NCI-H1092 treated with DMSO at 0.1 percent for 48 hours (cell line): ENCODE results near the gene CPHXL2.

Source experiments
- DNase-seq: peaks from one replicate; lab custom pipeline; 2025; lab: John Stamatoyannopoulos, UW

The CPHXL2 gene

DNA sequence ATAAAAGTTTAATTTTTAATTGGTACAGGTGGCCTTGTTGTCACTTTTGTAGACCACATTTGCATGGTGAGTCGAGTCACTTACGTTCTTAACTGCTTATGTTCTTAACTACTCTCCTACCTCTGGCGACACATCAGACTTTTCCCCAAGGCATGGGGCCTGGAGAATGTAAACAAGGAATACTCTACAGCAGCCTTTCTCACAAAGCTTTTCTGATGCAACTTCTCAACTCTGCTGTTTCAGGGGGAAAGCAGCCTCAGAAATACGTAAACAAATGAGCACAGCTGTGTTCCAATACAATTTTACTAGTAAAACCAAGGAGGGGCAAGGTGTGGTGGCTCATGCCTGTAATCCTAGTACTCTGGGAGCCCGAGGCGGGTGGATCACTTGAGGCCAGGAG, 36.2 kb downstream of the CPHXL2 start:
- no peak for DNase-seq

DNA sequence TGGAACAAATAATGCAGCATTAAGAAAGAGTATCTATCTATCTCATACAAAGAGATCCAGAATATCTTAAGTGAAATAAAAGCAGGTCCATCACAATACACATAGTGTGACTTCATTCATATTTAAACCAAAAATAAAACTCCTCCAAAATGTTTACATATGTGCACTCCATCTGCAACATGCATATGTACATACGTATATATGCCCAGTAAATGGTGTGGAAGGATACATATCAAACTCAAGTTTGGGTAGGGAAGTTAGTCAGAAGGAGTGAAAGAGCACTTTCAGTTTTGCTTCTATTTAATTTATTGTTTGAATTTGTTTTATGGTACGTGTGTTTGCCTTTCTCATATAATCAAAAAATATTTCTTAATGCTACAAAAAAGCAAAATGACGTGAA, 41.8 kb downstream of the CPHXL2 start:
- DNase-seq = no peak

DNA sequence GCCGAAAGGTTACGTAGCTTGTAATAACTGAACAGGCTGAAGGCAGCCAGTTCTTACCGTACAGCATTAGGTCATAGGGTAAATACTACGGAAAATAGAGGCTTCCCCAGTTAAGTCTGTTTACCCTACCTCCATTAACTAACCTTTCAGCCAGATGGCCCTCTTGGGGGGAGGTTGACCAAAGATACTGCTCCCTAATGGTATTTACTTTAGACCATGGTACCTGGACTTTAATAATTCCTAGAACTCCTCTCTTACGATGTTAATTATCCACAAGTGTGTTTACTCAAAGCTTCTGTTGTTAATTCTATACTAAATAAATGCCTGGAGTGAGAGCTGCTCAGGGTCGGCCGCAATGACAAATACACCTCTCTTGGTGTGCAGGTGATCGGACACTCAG, 44.0 kb downstream of the CPHXL2 start:
- DNase-seq = peak; percentile 50

DNA sequence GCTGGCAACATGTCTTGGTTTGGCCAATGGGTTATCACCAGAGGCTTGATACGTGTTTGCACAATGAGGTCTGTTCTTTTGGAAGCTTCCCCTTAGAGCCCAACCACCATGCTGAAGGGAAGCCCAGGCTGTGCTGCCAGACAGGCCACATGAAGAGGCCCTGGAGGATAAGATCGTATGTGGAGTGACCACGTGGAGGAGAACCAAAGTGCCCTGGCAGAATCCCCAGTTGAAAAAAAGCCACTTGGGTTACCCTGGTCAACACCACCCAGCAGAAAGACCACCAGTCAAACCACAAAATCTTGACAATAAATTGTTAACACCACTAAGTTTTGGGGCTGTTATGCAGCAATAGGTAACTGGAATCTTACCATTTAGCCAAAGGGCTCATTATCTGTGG, 46.8 kb downstream of the CPHXL2 start:
- DNase-seq = no peak

DNA sequence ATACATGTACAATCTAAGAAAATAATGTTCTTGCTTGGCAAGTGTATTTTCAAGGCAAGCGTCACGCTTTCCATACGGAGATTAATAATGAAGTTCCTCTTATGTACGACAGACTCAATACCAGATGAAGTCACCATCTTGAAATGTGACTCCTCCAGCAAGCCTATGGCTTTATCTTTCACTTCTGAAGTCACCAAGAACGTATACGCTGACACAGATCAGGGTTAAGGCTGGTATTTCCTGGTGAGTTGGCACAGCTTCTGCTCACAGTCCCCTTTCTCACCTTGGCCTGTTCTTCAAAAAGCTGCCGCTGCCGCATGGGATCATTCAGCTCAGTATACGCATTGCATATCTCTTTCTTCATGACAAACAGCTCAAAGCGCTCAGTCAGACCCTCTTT, 47.7 kb downstream of the CPHXL2 start:
- DNase-seq = no peak

DNA sequence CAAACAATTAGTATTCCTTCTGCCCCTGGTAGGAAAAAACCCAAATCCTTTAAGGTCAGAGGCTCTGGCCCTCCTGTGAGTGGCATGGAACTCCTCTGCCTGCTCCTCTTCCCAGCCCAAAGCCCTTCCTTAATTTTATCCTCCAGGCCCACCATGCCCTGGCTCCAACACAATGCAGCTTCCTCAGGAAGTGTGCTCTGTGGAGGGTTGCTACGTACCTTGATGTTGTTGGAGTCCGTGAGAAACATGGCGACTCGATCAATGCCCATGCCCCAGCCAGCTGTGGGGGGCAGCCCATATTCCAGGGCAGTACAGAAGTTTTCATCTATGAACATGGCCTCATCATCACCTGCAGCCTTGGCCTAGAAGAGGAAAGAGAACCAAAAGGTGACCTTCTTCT, 48.5 kb downstream of the CPHXL2 start:
- no peak for DNase-seq

DNA sequence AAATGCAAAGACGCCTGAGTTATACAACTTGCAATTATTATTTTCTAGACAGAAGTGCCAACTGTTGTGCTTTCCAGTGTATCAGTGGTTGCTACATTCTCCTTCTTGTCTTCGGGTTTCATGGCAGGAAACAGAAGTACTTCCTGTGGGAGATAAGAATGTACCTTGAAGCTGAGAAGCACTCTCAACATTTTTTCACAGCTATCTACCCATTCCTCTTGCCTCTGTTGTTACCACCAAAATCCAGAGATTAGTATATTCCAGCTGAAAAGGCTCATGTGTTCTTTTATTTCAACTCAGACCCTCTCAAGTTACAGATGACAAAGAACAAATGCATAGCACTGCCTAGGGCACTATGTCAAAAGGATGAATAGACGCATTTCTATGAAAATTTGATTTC, 49.0 kb downstream of the CPHXL2 start:
- DNase-seq = no peak

DNA sequence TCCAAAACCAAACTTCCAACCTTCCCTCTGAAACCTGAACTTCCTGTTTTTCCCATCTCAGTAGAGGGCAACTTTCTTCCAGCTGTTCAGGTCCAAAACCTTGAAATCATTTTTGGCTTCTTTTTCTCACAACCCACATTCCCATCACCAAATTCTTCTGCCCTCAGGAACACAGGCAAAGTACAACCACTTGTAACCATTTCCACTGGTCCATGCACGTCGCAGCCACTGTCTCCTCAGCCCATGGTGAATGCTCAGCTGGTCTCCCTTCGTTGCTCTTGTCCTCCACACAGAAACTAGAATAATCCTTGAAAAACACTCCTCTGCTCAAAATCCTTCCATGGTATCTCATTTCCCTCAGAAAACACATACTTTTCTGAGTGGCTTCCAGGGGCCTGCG, 50.0 kb downstream of the CPHXL2 start:
- DNase-seq = no peak

DNA sequence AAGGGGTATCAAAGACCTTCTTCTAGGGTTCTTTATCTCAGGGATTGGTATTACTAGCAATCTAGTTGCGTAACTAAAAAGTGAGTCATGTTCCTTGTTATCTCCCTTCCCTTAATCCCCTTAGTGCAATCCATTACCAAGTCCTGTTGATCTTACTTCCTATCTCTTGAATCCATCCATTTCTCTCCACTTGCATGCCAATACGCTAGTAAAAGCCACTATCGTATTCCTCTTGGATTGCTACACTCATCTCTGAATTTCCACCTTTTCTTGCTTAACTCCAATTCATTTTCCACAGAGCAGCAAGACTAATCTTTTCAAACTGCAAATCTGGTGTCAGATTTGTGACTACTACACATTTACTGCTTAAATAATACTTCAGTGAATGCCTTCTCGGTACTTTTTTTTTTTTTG, 51.9 kb downstream of the CPHXL2 start:
- no peak for DNase-seq

DNA sequence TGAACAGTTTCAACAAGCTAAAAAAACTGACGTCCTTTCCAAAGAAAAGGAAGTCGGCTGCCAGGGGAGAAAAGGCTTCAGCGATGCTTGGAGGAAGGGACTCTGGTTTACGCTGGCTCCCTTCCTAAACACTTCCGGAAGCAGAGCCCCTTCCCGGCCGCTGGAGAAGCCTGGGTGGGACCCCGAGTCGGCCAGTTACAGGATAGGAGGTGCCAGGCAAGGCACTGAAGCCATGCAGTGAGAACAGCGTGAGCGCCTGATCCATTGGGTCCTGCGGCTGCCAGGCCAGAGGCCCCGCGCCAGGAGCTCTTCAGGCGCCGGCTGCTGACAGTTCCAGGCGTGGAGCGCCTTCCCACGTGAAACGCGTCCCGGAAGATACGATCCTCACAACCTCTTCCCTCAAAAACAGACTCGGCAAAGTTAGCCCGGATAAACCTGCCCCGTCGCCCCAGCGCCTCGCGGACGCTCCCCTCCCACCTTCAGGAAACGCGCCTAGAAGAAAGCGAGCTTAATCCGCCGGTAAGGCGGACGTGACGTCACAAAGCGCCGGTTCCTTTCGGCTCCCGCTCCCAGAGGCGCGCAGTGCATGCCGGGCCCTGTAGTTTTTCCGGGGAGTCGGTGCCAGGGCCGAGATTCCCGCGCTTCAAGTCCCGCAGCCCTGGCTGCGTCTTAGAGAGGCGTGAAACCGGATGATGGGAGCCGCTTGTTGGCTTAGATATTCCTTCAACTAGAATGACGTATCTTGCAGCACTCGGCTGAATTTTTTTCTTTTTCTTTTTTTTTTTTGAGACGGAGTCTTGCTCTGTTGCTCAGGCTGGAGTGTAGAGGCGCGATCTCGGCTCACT, 53.8 kb downstream of the CPHXL2 start, which contains the start of gene ADAT1:
TSS of gene ADAT1 (minus strand) at position 521 of the 845 bp plus-strand sequence. CDS start 2,482 bp downstream, outside the sequence.
- peak; percentile 96 for DNase-seq

DNA sequence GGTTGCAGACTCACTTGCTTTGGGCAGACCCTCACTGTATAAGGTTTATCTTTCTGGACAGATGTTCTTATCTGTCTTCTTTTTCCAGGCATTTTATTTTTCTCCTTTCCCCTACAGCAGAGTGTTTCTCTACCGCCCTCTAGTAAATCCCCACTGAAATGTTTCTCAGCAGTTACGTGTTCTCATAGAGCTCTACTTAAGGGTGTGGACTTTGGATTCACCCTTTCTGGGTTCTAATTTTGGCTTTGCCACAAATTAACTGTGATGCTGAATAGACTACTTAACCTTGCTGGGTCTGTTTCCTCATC, 55.7 kb downstream of the CPHXL2 start:
- peak; percentile 9 for DNase-seq

DNA sequence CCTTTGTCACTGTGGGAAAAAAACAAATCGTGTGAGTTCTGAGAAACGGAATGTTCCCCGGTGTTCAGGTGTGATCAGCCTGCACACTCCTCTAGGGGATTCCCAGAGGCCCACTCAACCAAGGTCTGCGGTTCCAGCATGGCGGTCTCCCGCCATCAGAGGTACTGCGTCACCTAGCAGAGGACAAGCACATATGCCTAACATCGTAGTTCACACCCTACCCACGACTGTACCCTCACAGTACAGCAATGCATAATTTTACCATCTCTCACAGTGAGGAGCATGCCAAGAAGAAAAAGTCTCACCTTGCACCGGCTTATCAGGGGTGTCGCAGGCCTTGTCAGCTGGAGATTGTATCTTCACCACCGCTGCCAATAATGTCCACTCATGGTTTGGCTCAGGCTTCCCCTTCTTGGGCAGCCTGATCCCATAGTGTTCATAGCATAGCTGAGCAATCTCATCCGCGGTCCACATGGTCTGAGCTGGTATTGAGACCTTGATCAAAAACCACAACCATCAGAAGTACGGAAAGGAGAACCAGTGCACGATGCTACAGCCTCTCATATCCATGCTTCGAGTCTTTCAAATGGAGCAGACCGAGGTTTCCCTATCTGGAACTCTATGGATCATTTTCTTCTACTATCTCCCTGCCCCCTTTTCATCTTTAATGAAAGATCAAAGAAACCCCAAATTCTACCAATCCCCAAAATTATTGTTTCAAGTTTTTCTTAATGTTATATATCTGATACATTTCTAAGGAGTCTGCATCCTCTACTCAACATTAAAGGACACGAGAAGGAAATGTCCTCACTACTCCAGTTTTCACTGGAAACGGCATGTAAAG, 56.3 kb downstream of the CPHXL2 start:
- DNase-seq = no peak

DNA sequence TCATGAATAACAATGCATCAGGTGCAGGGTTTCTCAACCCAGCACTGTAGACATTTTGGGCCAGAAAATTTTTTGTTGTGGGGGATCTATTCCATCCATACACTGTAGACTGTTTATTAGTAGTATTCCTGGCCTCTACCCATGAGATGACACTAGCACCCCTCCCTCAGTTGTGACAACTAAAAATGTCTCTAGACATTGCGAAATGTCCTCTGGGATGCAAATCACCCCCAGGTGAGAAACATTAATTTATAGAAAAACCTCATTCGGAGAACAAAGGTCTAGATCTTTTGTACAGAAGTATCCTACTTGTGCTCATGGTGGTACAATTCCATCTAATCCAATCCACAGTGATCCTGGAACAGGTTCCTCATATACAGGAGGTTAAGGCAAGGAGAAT, 58.0 kb downstream of the CPHXL2 start:
- no peak for DNase-seq

DNA sequence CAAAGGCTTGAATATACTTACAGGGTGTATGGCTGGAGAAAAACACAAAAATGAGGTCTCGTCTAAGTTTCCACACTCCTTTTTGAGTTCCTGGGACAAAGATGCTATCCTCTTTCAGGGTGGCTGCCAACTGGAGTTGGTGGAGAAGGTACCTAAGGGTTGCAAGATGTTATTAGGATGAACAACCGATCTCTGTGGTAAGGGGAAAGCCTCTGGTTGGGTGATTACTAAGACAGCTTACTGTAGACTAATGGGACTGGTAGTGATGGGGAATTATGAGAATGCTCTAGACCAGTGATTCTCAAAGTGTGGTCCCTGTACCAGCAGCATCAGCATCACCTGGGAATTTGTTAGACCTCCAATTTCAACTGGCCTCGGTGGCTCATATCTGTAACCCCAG, 59.7 kb downstream of the CPHXL2 start:
- no peak for DNase-seq

DNA sequence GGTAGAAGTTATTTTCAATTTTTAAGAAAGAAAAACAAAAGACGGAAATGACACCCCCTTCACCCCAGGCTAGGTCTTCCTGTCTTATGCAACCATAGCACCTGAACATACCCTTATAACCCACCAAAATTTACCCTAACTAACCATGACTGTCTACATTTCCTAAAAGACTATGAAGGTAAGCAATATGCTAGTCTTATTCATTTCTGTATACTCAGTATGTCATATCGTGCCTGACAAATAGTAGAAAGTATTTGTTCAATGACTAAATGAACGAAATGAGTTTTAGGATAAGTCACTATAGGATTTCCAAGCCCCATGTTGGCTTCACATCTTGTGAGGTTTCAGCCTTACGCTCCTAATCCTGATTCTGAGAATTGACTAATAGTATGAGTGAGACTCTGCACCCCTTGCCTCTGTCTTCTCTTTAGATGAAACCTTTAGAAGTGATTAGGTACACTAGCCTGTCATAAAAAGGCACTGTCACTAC, 60.2 kb downstream of the CPHXL2 start:
- DNase-seq = no peak

DNA sequence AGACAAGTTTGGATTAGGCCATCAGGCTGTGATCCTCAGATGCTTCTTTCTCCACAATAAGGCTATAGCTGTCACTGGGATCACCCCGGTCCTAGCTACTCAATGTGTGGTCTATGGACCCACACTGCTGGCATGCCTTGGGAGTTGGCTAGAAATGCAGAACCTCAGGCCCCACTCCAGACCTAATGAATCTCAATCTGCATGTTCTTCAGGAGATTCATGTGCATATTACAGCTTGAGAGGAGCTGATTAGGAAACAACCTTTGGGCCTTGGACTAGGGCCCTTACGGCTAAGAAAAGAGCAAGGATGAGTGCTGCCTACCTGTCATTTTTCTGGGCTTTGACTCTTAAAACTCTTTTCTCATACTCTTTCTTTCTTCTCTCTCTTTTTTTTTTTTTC, 61.2 kb downstream of the CPHXL2 start:
- DNase-seq = no peak

DNA sequence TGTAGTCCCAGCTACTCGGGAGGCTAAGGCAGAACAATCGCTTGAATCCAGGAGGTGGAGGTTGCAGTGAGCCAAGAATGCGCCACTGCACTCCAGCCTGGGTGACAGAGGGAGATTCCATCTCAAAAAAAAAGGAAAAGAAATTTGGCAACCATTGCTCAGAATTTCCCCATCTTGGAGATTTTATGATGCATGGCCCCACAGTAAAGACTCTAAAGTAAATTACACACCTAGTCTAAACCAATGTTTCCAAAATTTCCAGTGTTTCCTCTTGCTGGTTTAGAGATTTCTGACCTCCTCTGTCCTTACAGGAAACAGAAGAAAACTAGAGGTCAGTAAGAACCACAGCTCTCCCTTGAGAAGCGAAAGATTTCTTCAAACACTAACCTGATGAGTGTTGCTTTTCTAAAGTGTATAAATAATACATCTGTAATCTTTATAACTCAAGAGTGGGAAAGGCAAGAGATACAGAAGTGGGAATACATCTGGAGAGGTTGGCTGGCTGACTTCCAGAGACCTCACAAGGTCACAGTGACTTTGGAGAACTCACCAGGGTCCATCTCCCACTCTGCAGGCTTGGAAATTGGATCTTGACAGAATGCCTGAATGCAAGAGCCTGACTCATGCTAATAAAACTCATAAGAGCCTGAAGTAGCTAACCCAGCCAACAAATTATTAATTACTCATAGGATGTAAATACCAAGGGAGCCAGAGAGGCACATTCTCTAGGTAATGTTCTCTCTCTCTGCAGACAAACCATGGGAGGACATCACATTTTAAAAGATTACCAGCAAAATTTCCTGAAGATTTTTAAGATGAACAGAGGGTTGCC, 62.5 kb downstream of the CPHXL2 start:
- DNase-seq = no peak
